ENCODE results near the gene EYA3. TPM values are rescaled to one million over a fixed set of nuclear protein-coding genes. Genes with fewer than 3 reads are reported as not detected.

The EYA3 gene
- total RNA-seq, 1 donor from 2014 or later: 15.7 TPM

GRCh38 chr1:28111157-28111556, 22.7 kb upstream of the EYA3 start:
- TF ChIP-seq CTCF (IDR thresholded peaks at IDR 0.05): no peak
- H3K9me3 Mint-ChIP-seq (ENCODE audit: low read depth): peaks cover 3% of the 10 kb centered on the region
- no peaks in the 10 kb centered on the region for H3K36me3 Mint-ChIP-seq (ENCODE audit: low read depth)
- no peak overlapping the region for H3K4me3 Mint-ChIP-seq (ENCODE audit: unreplicated experiment)
- no peak for DNase-seq (ENCODE audit: low spot score)
- H3K4me1 Mint-ChIP-seq (ENCODE audit: low read depth): no peaks in the 10 kb centered on the region
- no peaks in the 10 kb centered on the region for H3K27me3 Mint-ChIP-seq (ENCODE audit: low read depth)
- no peak overlapping the region for H3K27ac Mint-ChIP-seq (ENCODE audit: unreplicated experiment)

- H3K9me3 Mint-ChIP-seq (ENCODE audit: low read depth): peaks cover 3% of the 10 kb centered on the region
- no peak for DNase-seq (ENCODE audit: low spot score)
Observed at GRCh38 chr1:28110555-28110954, 22.1 kb upstream of the EYA3 start.

GRCh38 chr1:28109639-28110038, 21.2 kb upstream of the EYA3 start:
- H3K27ac Mint-ChIP-seq (ENCODE audit: unreplicated experiment): no peak overlapping the region
- H3K4me3 Mint-ChIP-seq (ENCODE audit: unreplicated experiment): no peak overlapping the region
- peaks cover 3% of the 10 kb centered on the region for H3K9me3 Mint-ChIP-seq (ENCODE audit: low read depth)
- TF ChIP-seq CTCF (IDR thresholded peaks at IDR 0.05): no peak
- no peaks in the 10 kb centered on the region for H3K27me3 Mint-ChIP-seq (ENCODE audit: low read depth)
- no peaks in the 10 kb centered on the region for H3K36me3 Mint-ChIP-seq (ENCODE audit: low read depth)
- no peaks in the 10 kb centered on the region for H3K4me1 Mint-ChIP-seq (ENCODE audit: low read depth)
- no peak for DNase-seq (ENCODE audit: low spot score)

More at GRCh38 chr1:28110555-28110954, 22.1 kb upstream of the EYA3 start:
- Mint-ChIP-seq H3K4me1 (ENCODE audit: low read depth) (no peaks in the 10 kb centered on the region), H3K36me3 (ENCODE audit: low read depth) (no peaks in the 10 kb centered on the region), H3K4me3 (ENCODE audit: unreplicated experiment) (no peak overlapping the region), H3K27me3 (ENCODE audit: low read depth) (no peaks in the 10 kb centered on the region), H3K27ac (ENCODE audit: unreplicated experiment) (no peak overlapping the region)
- TF ChIP-seq CTCF (IDR thresholded peaks at IDR 0.05): no peak

- H3K36me3 Mint-ChIP-seq (ENCODE audit: low read depth): no peaks in the 10 kb centered on the region
- H3K4me3 Mint-ChIP-seq (ENCODE audit: unreplicated experiment): no peak overlapping the region
- no peaks in the 10 kb centered on the region for H3K27me3 Mint-ChIP-seq (ENCODE audit: low read depth)
- no peak for TF ChIP-seq CTCF (IDR thresholded peaks at IDR 0.05)
- no peaks in the 10 kb centered on the region for H3K4me1 Mint-ChIP-seq (ENCODE audit: low read depth)
- H3K27ac Mint-ChIP-seq (ENCODE audit: unreplicated experiment): no peak overlapping the region
- no peak for DNase-seq (ENCODE audit: low spot score)
- peaks cover 3% of the 10 kb centered on the region for H3K9me3 Mint-ChIP-seq (ENCODE audit: low read depth)
Observed at GRCh38 chr1:28108001-28108400, 19.6 kb upstream of the EYA3 start.

GRCh38 chr1:28104866-28105467, 16.6 kb upstream of the EYA3 start:
- no peak overlapping the region for H3K4me3 Mint-ChIP-seq (ENCODE audit: unreplicated experiment)
- H3K27me3 Mint-ChIP-seq (ENCODE audit: low read depth): no peaks in the 10 kb centered on the region
- H3K27ac Mint-ChIP-seq (ENCODE audit: unreplicated experiment): no peak overlapping the region
- no peaks in the 10 kb centered on the region for H3K9me3 Mint-ChIP-seq (ENCODE audit: low read depth)
- TF ChIP-seq CTCF (IDR thresholded peaks at IDR 0.05): no peak
- H3K4me1 Mint-ChIP-seq (ENCODE audit: low read depth): no peaks in the 10 kb centered on the region
- no peak for DNase-seq (ENCODE audit: low spot score)
- no peaks in the 10 kb centered on the region for H3K36me3 Mint-ChIP-seq (ENCODE audit: low read depth)
